Measurements from ENCODE around the gene CAMK2D.

CAMK2D gene

GRCh38 chr4:113602646-113603228 lies 158.8 kb downstream of the CAMK2D start:
- Histone ChIP-seq H3K9me3 (ENCODE audit: low read depth, low read length) (no peaks in the 10 kb centered on the region), H3K36me3 (ENCODE audit: insufficient read depth, low read length) (no peaks in the 10 kb centered on the region), H3K9ac (ENCODE audit: insufficient read length) (no peak overlapping the region), H3K27ac (no peak overlapping the region), H3K4me3 (no peak overlapping the region)
- TF ChIP-seq FOXP2 (optimal IDR thresholded peaks at IDR 0.05; ENCODE audit: control extremely low read depth, extremely low read length, insufficient read depth) (no peak), EZH2 (IDR thresholded peaks at IDR 0.05) (no peak), POLR2AphosphoS5 (IDR thresholded peaks at IDR 0.05; ENCODE audit: borderline replicate concordance, low read depth, low read length) (no peak)
- no peak for DNase-seq (ENCODE audit: low read depth, low spot score)

- no peak overlapping the region for H3K4me3 ChIP-seq
- TF ChIP-seq FOXP2 (optimal IDR thresholded peaks at IDR 0.05; ENCODE audit: control extremely low read depth, extremely low read length, insufficient read depth) (no peak), EZH2 (IDR thresholded peaks at IDR 0.05) (no peak), POLR2AphosphoS5 (IDR thresholded peaks at IDR 0.05; ENCODE audit: borderline replicate concordance, low read depth, low read length) (no peak)
- no peak overlapping the region for H3K27ac ChIP-seq
- DNase-seq (ENCODE audit: low read depth, low spot score), result no peak
- no peaks in the 10 kb centered on the region for H3K9me3 ChIP-seq (ENCODE audit: low read depth, low read length)
- H3K9ac ChIP-seq (ENCODE audit: insufficient read length), result no peak overlapping the region
- no peaks in the 10 kb centered on the region for H3K36me3 ChIP-seq (ENCODE audit: insufficient read depth, low read length)
Observed at GRCh38 chr4:113601636-113602035, 159.9 kb downstream of the CAMK2D start.

GRCh38 chr4:113596396-113596795 lies 165.1 kb downstream of the CAMK2D start:
- no peaks in the 10 kb centered on the region for H3K36me3 ChIP-seq (ENCODE audit: insufficient read depth, low read length)
- no peak for TF ChIP-seq POLR2AphosphoS5 (IDR thresholded peaks at IDR 0.05; ENCODE audit: borderline replicate concordance, low read depth, low read length)
- no peak for TF ChIP-seq EZH2 (IDR thresholded peaks at IDR 0.05)
- TF ChIP-seq FOXP2 (optimal IDR thresholded peaks at IDR 0.05; ENCODE audit: control extremely low read depth, extremely low read length, insufficient read depth), result no peak
- no peak overlapping the region for H3K9ac ChIP-seq (ENCODE audit: insufficient read length)
- H3K4me3 ChIP-seq, result no peak overlapping the region
- no peaks in the 10 kb centered on the region for H3K9me3 ChIP-seq (ENCODE audit: low read depth, low read length)
- no peak overlapping the region for H3K27ac ChIP-seq
- DNase-seq (ENCODE audit: low read depth, low spot score), result no peak

GRCh38 chr4:113594231-113594556 lies 167.3 kb downstream of the CAMK2D start:
- Histone ChIP-seq H3K9ac (ENCODE audit: insufficient read length) (no peak overlapping the region), H3K27ac (no peak overlapping the region), H3K36me3 (ENCODE audit: insufficient read depth, low read length) (no peaks in the 10 kb centered on the region), H3K4me3 (no peak overlapping the region), H3K9me3 (ENCODE audit: low read depth, low read length) (no peaks in the 10 kb centered on the region)
- DNase-seq (ENCODE audit: low read depth, low spot score), result no peak
- TF ChIP-seq EZH2 (IDR thresholded peaks at IDR 0.05) (no peak), FOXP2 (optimal IDR thresholded peaks at IDR 0.05; ENCODE audit: control extremely low read depth, extremely low read length, insufficient read depth) (no peak), POLR2AphosphoS5 (IDR thresholded peaks at IDR 0.05; ENCODE audit: borderline replicate concordance, low read depth, low read length) (no peak)

GRCh38 chr4:113593400-113594230 lies 167.9 kb downstream of the CAMK2D start:
- H3K27ac ChIP-seq, result no peak overlapping the region
- no peak overlapping the region for H3K9ac ChIP-seq (ENCODE audit: insufficient read length)
- DNase-seq (ENCODE audit: low read depth, low spot score), result no peak
- H3K4me3 ChIP-seq, result no peak overlapping the region
- no peaks in the 10 kb centered on the region for H3K9me3 ChIP-seq (ENCODE audit: low read depth, low read length)
- H3K36me3 ChIP-seq (ENCODE audit: insufficient read depth, low read length), result no peaks in the 10 kb centered on the region
- TF ChIP-seq POLR2AphosphoS5 (IDR thresholded peaks at IDR 0.05; ENCODE audit: borderline replicate concordance, low read depth, low read length), result no peak
- TF ChIP-seq EZH2 (IDR thresholded peaks at IDR 0.05), result no peak
- TF ChIP-seq FOXP2 (optimal IDR thresholded peaks at IDR 0.05; ENCODE audit: control extremely low read depth, extremely low read length, insufficient read depth), result no peak

- Histone ChIP-seq H3K9ac (ENCODE audit: insufficient read length) (no peak overlapping the region), H3K4me3 (peak overlapping the region; percentile 24; the same call in 1 of the 2 replicates), H3K9me3 (ENCODE audit: low read depth, low read length) (no peaks in the 10 kb centered on the region), H3K36me3 (ENCODE audit: insufficient read depth, low read length) (no peaks in the 10 kb centered on the region), H3K27ac (0 out of 2 replicates have a peak overlapping the region, but pooled peaks have one; percentile 25)
- DNase-seq (ENCODE audit: low read depth, low spot score), result peak; percentile 42
- TF ChIP-seq EZH2 (IDR thresholded peaks at IDR 0.05), result no peak
Observed at GRCh38 chr4:113591982-113592381, 169.6 kb downstream of the CAMK2D start.

GRCh38 chr4:113588895-113589668 lies 172.5 kb downstream of the CAMK2D start:
- Histone ChIP-seq H3K9me3 (ENCODE audit: low read depth, low read length) (no peaks in the 10 kb centered on the region), H3K27ac (no peak overlapping the region), H3K36me3 (ENCODE audit: insufficient read depth, low read length) (no peaks in the 10 kb centered on the region), H3K4me3 (no peak overlapping the region), H3K9ac (ENCODE audit: insufficient read length) (no peak overlapping the region)
- DNase-seq (ENCODE audit: low read depth, low spot score), result no peak
- no peak for TF ChIP-seq POLR2AphosphoS5 (IDR thresholded peaks at IDR 0.05; ENCODE audit: borderline replicate concordance, low read depth, low read length)
- no peak for TF ChIP-seq FOXP2 (optimal IDR thresholded peaks at IDR 0.05; ENCODE audit: control extremely low read depth, extremely low read length, insufficient read depth)
- TF ChIP-seq EZH2 (IDR thresholded peaks at IDR 0.05), result no peak

- 0 out of 2 replicates have a peak overlapping the region, but pooled peaks have one; percentile 16 for H3K27ac ChIP-seq
- TF ChIP-seq POLR2AphosphoS5 (IDR thresholded peaks at IDR 0.05; ENCODE audit: borderline replicate concordance, low read depth, low read length), result no peak
- TF ChIP-seq FOXP2 (optimal IDR thresholded peaks at IDR 0.05; ENCODE audit: control extremely low read depth, extremely low read length, insufficient read depth), result no peak
- no peak for TF ChIP-seq EZH2 (IDR thresholded peaks at IDR 0.05)
- no peak overlapping the region for H3K9ac ChIP-seq (ENCODE audit: insufficient read length)
- no peaks in the 10 kb centered on the region for H3K9me3 ChIP-seq (ENCODE audit: low read depth, low read length)
- H3K36me3 ChIP-seq (ENCODE audit: insufficient read depth, low read length), result no peaks in the 10 kb centered on the region
- no peak for DNase-seq (ENCODE audit: low read depth, low spot score)
- no peak overlapping the region for H3K4me3 ChIP-seq
Observed at GRCh38 chr4:113587640-113588275, 173.8 kb downstream of the CAMK2D start.
